ENCODE results near the gene HIP1R.
"Not testable (repeated sequence)": the region's sequence is repeated elsewhere in the genome, so short reads cannot be mapped to it uniquely, and the experiment has no call there.

Gene HIP1R, protein sequence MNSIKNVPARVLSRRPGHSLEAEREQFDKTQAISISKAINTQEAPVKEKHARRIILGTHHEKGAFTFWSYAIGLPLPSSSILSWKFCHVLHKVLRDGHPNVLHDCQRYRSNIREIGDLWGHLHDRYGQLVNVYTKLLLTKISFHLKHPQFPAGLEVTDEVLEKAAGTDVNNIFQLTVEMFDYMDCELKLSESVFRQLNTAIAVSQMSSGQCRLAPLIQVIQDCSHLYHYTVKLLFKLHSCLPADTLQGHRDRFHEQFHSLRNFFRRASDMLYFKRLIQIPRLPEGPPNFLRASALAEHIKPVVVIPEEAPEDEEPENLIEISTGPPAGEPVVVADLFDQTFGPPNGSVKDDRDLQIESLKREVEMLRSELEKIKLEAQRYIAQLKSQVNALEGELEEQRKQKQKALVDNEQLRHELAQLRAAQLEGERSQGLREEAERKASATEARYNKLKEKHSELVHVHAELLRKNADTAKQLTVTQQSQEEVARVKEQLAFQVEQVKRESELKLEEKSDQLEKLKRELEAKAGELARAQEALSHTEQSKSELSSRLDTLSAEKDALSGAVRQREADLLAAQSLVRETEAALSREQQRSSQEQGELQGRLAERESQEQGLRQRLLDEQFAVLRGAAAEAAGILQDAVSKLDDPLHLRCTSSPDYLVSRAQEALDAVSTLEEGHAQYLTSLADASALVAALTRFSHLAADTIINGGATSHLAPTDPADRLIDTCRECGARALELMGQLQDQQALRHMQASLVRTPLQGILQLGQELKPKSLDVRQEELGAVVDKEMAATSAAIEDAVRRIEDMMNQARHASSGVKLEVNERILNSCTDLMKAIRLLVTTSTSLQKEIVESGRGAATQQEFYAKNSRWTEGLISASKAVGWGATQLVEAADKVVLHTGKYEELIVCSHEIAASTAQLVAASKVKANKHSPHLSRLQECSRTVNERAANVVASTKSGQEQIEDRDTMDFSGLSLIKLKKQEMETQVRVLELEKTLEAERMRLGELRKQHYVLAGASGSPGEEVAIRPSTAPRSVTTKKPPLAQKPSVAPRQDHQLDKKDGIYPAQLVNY

DNA sequence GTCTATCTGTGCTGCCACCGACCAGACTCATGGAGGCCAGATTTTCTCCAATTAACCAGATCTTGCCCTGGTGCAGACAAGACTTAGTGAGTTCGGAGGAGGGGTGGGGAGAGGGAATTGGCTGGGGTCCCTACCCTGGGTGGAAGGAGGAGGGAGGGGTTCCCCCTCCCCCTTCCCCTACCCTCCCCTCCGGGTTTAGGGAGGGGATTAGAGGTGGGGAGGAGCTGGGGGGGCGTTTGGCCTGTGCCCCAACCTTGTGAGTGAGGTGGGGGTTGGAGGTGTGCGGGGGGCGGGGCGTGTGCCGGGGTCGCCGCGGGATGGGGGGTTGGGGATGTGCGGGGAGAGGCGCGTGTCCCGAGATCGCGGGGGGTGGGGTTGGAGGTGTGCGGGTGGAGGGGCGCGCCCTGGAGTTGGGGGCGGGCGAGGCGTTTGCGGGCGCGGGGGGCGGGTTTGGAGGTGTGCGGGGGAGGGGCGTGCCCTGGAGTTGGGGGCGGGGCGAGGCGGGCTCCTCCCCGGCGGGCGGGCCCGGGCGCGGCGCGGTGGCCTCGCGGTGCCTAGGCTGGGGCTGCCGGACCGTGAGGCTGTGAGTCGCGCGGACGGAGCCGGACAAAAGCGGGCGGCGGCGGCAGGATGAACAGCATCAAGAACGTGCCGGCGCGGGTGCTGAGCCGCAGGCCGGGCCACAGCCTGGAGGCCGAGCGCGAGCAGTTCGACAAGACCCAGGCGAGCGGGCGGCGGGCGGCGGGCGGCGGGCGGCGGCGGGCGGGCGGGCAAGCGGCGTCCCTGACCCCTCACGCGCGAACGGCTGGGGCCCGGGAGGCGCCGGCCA is at the start of gene HIP1R:
HIP1R (plus strand) TSS at position 537 of the 829 bp plus-strand sequence; CDS start at position 631, 94 bp downstream.
- DNase-seq = peak; percentile 67

DNA sequence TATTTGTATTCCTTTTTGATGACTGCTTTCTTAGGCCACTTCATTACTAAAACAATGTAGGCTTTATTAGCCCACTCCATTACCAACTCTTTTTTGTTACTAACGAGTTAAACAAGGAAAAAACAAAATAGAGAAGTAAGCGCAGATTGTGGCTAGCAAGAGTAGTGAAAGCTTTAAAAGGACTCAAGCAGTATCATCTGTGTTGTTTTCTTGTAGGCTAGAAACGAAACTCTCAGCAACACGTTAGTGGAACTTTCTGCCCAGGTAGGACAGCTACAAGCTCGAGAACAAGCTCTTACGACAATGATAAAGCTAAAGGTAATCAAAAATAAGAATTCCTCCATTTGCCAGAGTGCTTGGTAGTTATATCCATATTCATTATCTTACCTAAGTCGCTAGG is 49.8 kb upstream of the HIP1R start:
- no peak for DNase-seq

DNA sequence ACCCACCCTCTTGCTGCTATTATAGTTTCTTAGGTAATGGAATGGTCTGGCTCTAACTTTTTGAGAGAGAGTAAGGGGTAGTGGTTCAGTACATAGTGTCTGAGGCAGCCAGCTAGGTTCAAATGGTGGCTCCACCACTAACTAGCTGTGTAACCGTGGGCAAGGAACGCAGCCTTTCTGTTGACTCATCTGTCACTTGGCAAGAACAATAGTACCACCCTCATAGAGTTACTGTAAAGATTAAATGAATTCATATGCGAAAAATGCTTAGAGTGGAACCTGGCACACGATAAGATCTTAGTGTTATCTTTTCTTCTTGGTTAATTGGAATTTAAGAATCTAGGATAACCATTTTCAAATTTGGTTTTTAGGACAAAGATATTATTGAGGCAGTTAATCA is 46.9 kb upstream of the HIP1R start:
- DNase-seq = no peak

DNA sequence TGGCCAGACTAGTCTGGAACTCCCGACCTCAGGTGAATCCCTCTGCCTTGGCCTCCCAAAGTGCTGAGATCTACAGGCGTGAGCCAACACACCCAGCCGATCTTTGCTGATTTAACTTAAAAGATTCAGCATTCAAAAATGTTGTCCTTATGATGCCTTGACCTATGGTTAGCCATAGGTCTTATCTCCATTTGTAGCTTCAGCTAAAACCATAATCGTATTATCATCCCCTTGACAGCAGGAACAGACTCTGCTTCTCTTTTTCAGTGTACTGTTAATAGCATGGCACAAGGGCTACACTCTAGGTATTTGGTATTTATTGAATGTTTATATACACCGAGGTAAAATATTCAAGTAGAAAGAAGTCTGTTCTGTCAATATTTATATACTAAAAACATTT is 45.6 kb upstream of the HIP1R start:
- DNase-seq = no peak

DNA sequence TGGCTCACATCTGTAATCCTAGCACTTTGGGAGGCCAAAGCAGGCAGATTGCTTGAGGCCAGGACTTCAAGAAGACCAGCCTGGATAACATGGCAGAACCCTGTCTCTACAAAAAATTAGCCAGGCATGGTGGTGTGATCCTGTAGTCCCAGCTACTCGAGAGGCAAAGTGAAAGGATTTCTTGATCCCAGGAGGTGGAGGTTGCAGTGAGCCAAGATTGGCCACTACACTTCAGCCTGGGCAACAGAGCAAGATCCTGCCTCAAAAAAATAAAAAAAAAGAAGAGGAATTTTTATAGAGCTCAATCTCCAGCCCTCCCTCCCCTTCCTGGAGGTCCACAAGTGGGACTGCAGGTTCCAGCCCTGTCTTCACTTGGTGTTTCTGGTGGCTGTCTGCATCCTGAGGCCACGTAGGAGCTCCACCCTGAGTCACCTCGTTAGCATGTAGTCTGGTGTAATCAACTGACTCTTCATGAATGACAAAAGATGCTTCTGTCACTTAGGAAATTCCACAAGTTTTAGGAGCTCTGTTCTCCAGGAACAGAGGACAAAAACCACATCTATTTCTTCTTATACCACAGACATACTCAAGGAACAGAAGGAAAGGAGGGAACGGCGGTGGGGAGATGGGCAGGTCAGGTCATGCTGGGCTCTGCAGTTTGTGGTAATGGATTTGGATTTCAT is 44.7 kb upstream of the HIP1R start:
- no peak for DNase-seq

DNA sequence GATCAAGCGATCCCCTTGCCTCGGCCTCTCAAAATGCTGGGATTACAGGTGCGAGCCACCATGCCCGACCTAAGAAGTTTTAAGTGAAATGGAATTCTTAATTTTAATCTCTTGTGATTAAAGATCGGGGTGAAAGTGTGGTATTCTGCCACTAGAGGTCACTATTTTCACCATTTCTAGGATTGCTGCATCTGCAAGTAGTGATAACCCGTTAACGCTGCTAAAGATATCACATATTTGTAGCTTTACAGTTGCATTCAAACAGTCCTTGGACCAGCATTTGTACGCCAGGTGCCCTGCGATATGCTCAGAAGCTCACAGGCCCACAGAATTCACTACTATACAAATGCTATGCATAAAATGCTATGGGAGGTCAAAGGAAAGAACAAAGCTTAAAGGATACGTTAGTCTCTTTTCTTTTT is 41.6 kb upstream of the HIP1R start:
- DNase-seq = no peak

DNA sequence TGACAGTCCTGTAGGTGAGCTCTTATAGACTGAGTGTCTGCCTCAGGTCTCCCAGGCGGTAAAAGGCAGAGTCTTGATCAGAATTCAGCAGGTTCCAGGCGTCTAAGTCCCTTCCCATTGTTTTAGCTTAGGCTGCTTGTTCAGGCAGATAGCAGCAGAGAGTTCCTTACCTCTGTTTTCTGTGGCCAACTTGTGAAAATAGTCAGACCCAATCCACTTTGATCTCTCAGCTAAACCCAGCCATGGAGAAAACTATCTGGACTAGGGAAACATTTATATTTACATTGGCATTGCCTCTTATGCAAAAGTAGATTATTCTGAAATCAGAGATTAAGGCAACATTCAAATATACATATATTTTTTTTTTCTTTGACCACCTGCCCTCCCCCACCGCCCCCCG is 39.5 kb upstream of the HIP1R start:
- DNase-seq = no peak

DNA sequence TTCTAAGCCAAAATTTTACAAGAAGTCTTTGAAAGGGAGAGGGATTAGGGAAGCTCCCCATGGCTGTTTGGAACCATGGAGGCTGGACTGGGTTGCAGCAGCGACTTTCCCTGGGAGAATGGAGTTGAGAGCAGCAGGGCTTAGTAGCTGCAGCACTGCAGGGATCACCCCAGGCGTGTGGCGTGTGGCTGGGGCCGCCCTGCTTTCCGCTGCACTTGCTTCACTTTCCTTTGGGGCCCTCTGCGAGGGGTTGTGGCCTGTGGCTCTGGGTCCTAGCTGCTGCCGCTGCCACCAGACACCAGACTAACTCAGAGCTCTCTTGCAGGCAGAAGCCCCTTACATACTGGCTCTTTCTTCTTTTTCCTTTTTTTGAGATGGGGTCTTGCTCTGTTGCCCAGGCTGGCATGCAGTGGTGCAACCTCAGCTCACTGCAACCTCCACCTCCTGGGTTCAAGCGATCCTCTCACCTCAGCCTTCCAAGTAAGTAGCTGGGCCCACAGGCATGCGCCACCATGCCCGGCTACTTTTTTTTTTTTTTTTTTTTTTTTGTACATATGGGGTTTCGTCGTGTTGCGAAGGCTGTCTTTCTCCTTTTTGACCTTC is 35.5 kb upstream of the HIP1R start:
- DNase-seq = no peak

DNA sequence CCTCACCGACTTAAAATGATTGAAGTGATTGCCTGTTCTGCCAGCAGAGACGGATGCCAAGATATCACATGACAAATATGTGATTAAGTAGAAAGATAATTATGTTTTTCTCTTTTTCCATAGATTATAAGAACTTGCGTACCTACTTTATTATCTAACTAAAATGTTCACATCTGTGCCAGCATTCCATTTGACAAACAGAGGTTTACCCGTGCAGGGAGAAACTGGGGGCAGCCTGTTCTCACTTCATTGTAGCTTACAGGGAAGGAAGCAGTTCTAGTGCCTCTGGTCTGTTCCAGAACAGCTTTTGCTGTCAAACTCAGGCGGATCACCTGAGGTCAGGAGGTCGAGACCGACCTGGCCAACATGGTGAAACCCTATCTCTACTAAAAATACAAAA is 31.3 kb upstream of the HIP1R start:
- DNase-seq = no peak

DNA sequence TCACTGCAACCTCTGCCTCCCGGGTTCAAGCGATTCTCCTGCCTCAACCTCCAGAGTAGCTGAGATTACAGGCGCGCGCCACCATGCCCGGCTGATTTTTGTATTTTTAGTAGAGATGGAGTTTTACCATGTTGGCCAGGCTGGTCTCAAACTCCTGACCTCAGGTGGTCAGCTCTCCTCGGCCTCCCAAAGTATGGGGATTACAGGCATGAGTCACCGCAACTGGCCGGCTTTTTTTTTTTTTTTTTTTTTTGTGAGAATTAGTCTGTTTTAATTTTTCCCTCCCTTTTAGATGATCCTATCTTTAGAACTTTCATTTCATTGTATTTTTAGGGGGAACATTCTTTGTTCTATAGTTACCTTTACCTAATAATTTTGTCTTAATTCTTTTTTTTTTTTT is 30.3 kb upstream of the HIP1R start:
- not testable (repeated sequence) for DNase-seq

DNA sequence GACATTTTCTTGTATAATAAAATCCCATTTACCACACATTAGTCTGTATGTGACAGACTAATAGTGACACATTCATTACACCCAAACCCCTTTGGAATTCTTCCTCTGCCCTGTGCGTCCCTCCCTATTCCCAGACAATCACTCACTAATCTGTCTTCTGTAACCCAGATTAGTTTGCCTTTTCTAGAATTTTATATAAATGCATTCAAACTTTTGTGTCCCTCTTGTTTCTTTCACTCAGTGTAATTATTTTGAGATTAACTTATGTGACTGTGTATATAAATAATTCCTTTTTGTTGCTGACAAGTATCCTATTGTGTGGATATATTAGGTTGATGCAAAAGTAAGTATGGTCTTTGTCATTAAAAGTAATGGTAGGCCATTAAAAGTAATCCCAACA is 27.6 kb upstream of the HIP1R start:
- DNase-seq = no peak

DNA sequence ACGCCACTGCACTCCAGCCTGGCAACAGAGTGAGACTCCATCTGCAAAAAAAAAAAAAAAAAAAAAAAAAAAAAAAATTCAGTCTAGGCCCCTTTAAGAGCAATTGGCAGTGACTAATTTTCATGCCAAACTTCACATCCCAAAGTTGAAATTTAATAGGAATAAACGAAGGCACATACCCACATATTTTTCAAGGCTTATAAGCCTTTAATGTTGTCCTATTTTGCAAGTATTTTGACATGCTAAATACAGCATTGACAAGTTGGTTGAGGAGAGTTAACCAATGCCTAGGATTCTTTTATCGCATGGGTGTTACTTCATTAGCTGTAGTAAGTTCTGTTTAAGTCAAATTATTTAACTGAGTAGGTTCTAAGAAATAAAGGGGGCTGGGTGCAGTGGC is 23.5 kb upstream of the HIP1R start:
- DNase-seq = no peak

DNA sequence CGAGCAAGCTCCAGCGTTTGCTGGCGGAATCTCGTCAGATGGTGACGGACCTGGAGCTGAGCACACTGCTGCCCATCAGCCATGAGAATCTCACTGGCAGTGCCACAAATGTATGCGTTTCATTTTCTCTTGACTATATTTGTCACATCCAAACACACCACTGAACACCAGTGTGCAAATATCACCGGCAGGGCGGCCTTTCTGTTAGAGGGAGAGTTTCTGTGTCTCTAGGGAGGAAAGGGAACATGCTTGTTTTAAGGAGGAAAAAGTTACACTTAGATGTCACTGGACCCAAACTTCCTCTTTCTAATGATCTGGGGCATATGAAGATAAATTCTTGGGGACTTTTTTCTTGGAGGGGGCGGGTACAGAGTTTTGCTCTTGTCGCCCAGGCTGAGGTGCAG is 21.9 kb upstream of the HIP1R start:
- DNase-seq = no peak

DNA sequence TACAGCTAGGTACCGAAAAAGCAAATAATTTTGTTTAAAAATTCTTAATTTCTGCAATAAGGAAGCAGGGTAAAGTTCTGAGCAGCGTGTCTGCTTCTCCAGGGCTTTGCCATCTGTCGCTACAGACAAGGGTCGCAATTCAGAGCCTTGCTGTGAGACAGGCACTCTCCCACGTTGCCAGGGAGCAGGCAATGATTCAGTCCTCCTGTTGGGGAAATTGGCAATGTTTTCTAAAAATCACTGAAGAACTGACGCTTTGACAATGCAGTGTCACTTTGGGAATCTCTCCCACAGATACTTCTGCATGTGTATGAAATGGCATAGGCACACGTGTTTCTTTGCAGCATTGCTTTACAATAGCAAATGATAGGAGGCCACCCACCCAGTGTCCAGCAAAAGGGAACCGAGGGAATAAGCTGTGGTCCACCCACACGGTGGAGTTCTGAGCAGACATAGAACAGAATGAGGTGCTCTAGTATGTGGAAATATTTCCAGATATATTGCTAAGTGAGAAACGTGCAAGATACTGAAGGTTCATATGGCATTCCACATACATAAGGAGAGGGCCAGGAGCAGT is 16.0 kb upstream of the HIP1R start:
- DNase-seq = no peak

DNA sequence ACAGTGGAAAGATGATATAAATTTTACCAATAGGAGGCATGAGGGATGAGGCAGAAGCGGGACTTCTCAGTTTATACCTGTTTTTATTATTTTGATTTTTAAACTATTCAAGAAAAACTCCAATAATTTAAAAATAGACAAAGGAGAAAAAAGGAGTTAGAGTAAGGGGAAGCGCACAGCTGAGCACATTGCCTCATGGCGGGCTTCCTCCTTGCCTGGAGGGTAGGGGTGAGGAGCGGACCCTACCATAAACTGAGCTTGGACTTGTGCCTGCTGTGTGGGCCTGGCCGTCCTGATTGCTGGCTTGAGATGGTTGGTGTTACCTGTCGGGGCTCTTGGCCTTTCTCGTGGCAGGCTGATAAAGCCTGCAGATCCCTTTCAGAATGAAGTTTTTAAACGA is 15.1 kb upstream of the HIP1R start:
- no peak for DNase-seq

DNA sequence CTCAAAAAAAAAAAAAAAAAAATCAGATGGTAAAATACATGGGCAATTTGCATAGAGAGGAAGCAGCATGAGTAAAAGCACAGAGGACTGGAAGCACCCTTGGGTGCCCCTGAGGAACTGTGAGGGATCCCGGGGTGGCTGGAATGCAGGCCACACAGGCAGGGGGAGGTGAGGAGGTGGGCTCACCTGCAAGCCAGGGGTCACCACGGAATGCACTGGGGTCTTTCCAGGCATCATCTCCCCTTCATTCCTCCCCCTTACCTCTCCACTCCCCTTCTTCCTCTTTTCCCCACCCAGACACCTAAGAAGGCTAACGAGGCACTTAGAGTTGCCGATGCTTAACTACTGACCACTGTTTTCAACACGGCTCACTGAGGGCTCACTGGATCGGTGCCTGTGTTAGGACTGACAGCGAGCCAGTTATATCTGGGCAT is 14.4 kb upstream of the HIP1R start:
- no peak for DNase-seq

DNA sequence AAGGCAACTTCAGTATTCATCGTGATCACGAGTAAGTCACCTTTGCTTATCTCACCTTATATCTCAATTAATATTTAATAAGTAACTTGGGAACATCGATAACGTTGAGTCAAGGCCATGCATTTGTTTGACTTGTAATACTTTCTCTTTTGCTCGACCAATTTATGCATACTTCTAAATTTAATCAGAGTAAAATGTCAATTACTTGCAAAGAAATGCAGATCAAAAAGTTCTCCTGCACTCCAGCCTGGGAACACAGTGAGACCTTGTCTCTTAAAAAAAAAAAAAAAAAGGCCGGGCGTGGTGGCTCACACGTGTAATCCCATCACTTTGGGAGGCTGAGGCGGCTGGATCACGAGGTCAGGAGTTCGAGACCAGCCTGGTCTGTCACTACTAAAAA is 11.8 kb upstream of the HIP1R start:
- no peak for DNase-seq

DNA sequence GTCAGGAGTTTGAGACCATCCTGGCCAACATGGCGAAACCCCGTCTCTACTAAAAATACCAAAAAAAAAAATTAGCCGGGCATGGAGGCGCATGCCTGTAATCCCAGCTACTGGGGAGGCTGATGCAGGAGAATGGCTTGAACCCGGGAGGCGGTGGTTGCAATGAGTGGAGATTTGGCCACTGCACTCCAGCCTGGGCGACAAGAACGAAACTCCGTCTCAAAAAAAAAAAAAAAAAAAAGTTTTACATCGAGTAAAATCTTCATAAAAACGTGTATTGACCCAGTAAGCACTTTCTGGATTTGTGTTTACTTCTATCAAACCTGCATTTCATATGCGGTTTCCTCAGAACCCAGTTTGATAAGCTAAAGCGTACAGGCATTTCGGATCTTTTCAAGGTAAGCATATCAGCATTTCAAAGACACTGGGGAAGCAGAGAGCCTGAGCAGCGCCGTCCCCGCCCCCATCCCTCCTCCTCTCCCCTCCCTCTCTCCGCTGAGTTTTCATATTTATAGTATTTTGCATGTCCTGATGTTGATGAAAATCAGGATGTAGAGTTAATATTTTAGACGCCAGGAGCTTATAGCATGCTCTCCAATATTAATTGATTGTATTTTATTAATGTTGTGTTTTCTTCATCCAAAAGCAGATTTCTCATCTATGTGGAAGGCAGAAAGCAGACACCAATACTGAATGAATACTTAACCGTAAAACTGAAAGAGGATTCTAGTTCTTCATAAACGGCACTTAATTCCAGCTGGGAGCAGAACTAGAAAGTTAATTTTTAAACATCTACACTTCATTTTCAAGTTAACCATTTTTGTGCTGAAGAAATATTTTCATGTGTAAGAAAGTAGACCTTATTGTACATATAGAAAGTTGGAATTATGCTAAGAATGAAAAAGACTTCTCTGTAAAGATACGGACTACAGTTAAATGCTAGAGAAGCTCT is 9.2 kb upstream of the HIP1R start:
- no peak for DNase-seq

DNA sequence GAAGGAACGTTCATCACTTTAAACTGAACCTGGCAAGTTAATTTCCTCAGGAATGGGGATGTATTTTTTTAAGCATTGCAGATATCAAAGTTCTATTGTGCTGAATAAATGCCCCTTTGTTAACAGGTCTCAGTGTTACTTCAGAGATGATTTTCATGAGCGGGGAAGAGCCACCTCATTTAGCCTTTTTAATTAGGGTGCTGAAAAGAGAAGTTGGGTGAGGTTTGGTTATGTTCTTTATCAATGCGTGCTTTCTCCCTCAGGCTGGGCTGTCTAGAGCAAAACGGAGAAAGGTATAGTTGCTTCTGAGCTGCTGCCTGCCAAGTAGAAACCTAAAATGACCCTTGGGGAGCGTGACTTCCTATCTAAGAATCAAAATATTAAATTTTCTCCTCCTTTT is 8.0 kb upstream of the HIP1R start:
- DNase-seq = no peak
